OCI-LY3 (cell line): ENCODE measurements around the gene THTPA.

Experiments used
- H2AFZ ChIP-seq: fragments of 200-600, 300-600 bp; shearing (Covaris generic); 2 replicates; pipeline ENCODE4 v1.6.0; 2014; ENCODE audit warnings: antibody characterized with exemption, low read depth, low read length
- H3K27ac ChIP-seq: fragments of 200-600, 300-600 bp; sonication (generic); 2 replicates; pipeline ENCODE4 v1.5.1; 2014; ENCODE audit warnings: mild to moderate bottlenecking, low read length, moderate library complexity, mixed read lengths
- H3K27me3 ChIP-seq: fragments of 200-600, 300-600 bp; sonication (generic); 2 replicates; pipeline ENCODE4 v1.6.1; 2014; ENCODE audit warnings: low read depth, low read length, mixed read lengths
- H3K36me3 ChIP-seq: fragments of 200-600, 300-600 bp; sonication (generic); replicated peaks from 2 replicates; pipeline ENCODE3; 2014; ENCODE audit warnings: low read depth, low read length, mixed read lengths
- H3K4me1 ChIP-seq: fragments of 300-600, 200-600 bp; sonication (generic); 2 replicates; pipeline ENCODE4 v1.6.1; 2014; ENCODE audit warnings: low read length, mixed read lengths
- H3K4me2 ChIP-seq: fragments of 200-600, 300-600 bp; sonication (generic); 2 replicates; pipeline ENCODE4 v1.6.1; 2014; ENCODE audit warnings: low read length, mixed read lengths
- H3K4me3 ChIP-seq: fragments of 300-600, 200-600 bp; sonication (generic); 2 replicates; pipeline ENCODE4 v1.5.1; 2014; ENCODE audit warnings: antibody characterized with exemption, mild to moderate bottlenecking, low read length, moderate library complexity
- H3K79me2 ChIP-seq: fragments of 300-600, 200-600 bp; shearing (Covaris generic); 2 replicates; pipeline ENCODE4 v1.6.1; 2014; ENCODE audit warnings: mild to moderate bottlenecking, low read length, mixed read lengths
- H3K9ac ChIP-seq: fragments of 300-600, 200-600 bp; shearing (Covaris generic); 2 replicates; pipeline ENCODE4 v1.6.0; 2014; ENCODE audit warnings: mild to moderate bottlenecking, low read length, moderate library complexity
- H3K9me3 ChIP-seq: fragments of 200-600, 300-600 bp; shearing (Covaris generic); 2 replicates; pipeline ENCODE4 v1.6.1; 2014; ENCODE audit warnings: low read length, mixed read lengths; ENCODE audit not compliant: insufficient read depth
- H4K20me1 ChIP-seq: fragments of 200-600, 300-600 bp; sonication (generic); 2 replicates; pipeline ENCODE4 v1.6.1; 2016; ENCODE audit warnings: low read length, mixed read lengths; ENCODE audit not compliant: insufficient read depth
- EZH2phosphoT487 ChIP-seq: fragments of 200-600 bp; shearing (Covaris generic); IDR thresholded peaks from 2 replicates; pipeline ENCODE4 v1.6.1; 2018; ENCODE audit warnings: antibody characterized with exemption, mixed run types, low read depth
- TF ChIP-seq, protein P1 (sequence below): fragments of 200-600, 300-600 bp; sonication (generic); IDR thresholded peaks from 2 replicates; pipeline ENCODE4 v1.5.1; 2014; ENCODE audit warnings: antibody characterized with exemption, low read length, low read depth

Gene THTPA

GRCh38 chr14:23555882-23556699 lies at the start of gene THTPA:
THTPA (plus strand) TSS chr14:23556271; CDS start chr14:23556758, 487 bp downstream.
- TF ChIP-seq, protein P1, sequence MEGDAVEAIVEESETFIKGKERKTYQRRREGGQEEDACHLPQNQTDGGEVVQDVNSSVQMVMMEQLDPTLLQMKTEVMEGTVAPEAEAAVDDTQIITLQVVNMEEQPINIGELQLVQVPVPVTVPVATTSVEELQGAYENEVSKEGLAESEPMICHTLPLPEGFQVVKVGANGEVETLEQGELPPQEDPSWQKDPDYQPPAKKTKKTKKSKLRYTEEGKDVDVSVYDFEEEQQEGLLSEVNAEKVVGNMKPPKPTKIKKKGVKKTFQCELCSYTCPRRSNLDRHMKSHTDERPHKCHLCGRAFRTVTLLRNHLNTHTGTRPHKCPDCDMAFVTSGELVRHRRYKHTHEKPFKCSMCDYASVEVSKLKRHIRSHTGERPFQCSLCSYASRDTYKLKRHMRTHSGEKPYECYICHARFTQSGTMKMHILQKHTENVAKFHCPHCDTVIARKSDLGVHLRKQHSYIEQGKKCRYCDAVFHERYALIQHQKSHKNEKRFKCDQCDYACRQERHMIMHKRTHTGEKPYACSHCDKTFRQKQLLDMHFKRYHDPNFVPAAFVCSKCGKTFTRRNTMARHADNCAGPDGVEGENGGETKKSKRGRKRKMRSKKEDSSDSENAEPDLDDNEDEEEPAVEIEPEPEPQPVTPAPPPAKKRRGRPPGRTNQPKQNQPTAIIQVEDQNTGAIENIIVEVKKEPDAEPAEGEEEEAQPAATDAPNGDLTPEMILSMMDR, result no peak
- TF ChIP-seq EZH2phosphoT487, result no peak
- peak within 1 kb of the TSS; percentile 70 for H2AFZ ChIP-seq
- H3K9ac ChIP-seq, result peak within 1 kb of the TSS; percentile 91
- peaks cover 29% of the 10 kb centered on the region for H3K79me2 ChIP-seq
- H3K4me2 ChIP-seq, result peak within 1 kb of the TSS; percentile 99
- peaks cover 20% of the 10 kb centered on the region for H3K4me1 ChIP-seq
- peak within 1 kb of the TSS; percentile 67 for H3K27ac ChIP-seq
- H4K20me1 ChIP-seq, result no peaks in the 10 kb centered on the region
- peaks cover 24% of the 10 kb centered on the region for H3K36me3 ChIP-seq
- H3K4me3 ChIP-seq, result peak within 1 kb of the TSS; percentile 97
- no peaks in the 10 kb centered on the region for H3K9me3 ChIP-seq
- no peaks in the 10 kb centered on the region for H3K27me3 ChIP-seq

DNA sequence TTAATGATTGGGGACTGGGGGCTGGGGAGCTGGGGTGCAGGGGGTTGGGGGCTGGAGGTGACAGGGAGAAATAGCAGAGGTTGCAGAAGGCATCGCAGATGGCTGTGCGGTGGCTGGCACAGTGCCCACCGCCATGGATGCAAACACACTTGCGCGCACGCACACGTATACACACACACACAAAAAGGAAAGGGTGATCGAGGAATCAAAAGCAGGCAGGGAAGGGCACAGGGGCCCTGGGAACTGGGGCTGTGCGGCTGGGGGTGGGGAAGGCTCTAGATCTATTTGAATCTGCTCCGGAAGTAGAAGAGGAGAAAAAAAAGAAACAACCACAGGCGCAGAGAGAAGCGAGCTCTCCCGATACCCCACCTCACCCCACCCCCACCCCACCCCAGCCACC lies 43.9 kb upstream of the THTPA start:
- no peak overlapping the region for H3K4me2 ChIP-seq
- no peaks in the 10 kb centered on the region for H3K36me3 ChIP-seq
- no peaks in the 10 kb centered on the region for H3K9me3 ChIP-seq
- TF ChIP-seq, protein P1, result no peak
- TF ChIP-seq EZH2phosphoT487, result no peak
- no peaks in the 10 kb centered on the region for H3K27me3 ChIP-seq
- no peaks in the 10 kb centered on the region for H4K20me1 ChIP-seq
- no peaks in the 10 kb centered on the region for H3K4me1 ChIP-seq
- no peak overlapping the region for H3K27ac ChIP-seq
- no peak overlapping the region for H3K4me3 ChIP-seq
- H3K79me2 ChIP-seq, result no peaks in the 10 kb centered on the region
- no peak overlapping the region for H3K9ac ChIP-seq
- no peak overlapping the region for H2AFZ ChIP-seq

GRCh38 chr14:23513005-23513817 lies 42.9 kb upstream of the THTPA start:
- Histone ChIP-seq H3K4me3 (no peak overlapping the region), H3K9me3 (no peaks in the 10 kb centered on the region), H3K4me2 (no peak overlapping the region), H3K79me2 (no peaks in the 10 kb centered on the region), H3K27ac (no peak overlapping the region), H3K9ac (no peak overlapping the region), H3K4me1 (no peaks in the 10 kb centered on the region), H3K27me3 (no peaks in the 10 kb centered on the region), H2AFZ (no peak overlapping the region), H3K36me3 (no peaks in the 10 kb centered on the region), H4K20me1 (no peaks in the 10 kb centered on the region)
- no peak for TF ChIP-seq EZH2phosphoT487
- TF ChIP-seq, protein P1, result no peak
